ENCODE data around the gene RAB30. TPM values are rescaled to one million over a fixed set of nuclear protein-coding genes. Genes with fewer than 3 reads are reported as not detected.

RAB30 gene
- total and polyA plus RNA-seq, 2 experiments from 2014 or later: 2.5 to 10.2 TPM

DNA sequence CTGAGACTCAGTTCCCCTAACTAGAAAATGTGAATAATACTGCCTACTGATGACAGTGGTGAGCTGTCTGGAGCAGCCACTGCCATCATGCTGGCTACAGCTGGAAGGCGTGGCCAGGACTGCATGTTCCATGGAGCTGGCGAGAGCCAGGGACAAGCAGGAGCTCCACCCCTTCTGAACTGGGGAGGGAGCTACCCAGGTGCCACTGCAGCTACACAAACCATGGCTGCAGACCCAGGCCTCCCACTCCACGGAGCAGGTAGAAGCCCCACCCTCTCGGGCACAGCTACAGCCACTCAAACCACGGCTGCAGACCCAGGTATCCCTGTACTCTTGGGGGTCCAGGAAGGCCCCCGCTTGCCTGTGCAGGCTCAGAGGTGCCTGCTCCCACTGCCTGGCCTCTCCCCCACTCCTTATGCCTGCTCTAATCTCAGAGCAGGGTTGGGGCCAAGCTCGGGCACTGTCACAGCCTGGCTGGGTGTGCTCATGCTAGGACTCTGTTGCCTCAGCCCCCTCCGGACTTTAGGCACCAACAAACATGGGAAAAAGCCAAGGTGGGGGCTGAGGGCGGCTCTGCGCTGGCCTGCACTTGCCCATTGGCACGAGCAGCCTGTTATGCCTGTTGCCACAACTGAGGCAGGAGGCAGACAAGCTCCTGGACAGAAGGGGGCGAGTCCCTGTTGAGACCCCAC, 51.7 kb downstream of the RAB30 start:
- no peaks in the 10 kb centered on the region for H3K36me3 ChIP-seq (replicated peaks; ENCODE audit: insufficient read depth, low read depth)
- H3K9me2 ChIP-seq (replicated peaks; ENCODE audit: insufficient read depth): no peaks in the 10 kb centered on the region
- no peak overlapping the region for H3K4me2 ChIP-seq
- TF ChIP-seq EZH2 (IDR thresholded peaks at IDR 0.05; ENCODE audit: borderline replicate concordance): no peak
- TF ChIP-seq CTCF (IDR thresholded peaks at IDR 0.05; ENCODE audit: poor library complexity): no peak
- TF ChIP-seq EZH2phosphoT487 (IDR thresholded peaks at IDR 0.05; ENCODE audit: low read depth, severe bottlenecking, unreplicated experiment): no peak
- H4K20me1 ChIP-seq (ENCODE audit: insufficient read depth, poor library complexity, severe bottlenecking): no peaks in the 10 kb centered on the region
- 93% methylated on average over 12 of the region's 12 CpGs for WGBS (ENCODE audit: low lambda C conversion rate, missing lambda C conversion rate)
- H3K9me3 ChIP-seq (ENCODE audit: low read depth): no peaks in the 10 kb centered on the region
- H3K27me3 ChIP-seq: no peaks in the 10 kb centered on the region
- H3K4me3 ChIP-seq: no peak overlapping the region
- no peak overlapping the region for H3K27ac ChIP-seq
- H2AFZ ChIP-seq: no peak overlapping the region
- H3K4me1 ChIP-seq (ENCODE audit: insufficient read depth): peaks cover 11% of the 10 kb centered on the region
- no peaks in the 10 kb centered on the region for H3K79me2 ChIP-seq
- DNase-seq (ENCODE audit: low spot score): no peak

DNA sequence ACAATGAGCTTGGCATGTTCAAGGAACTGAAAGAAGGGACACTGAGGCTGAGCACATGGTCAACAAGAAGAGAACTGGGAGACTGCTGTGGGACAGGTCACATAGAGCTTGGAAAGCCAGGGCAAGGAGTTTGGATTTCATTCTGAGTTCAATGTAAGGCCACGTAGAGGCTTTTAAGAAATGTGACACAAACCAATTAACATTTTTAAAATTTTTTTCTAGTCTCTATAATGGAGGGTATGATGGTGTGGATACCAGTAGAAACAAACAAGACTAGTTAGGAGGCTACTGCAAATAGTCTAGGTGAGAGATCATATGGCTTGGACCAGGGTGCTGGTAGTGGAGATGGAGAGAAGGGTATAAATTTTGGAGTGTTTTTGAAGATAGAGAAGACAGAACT, 56.7 kb downstream of the RAB30 start:
- no peaks in the 10 kb centered on the region for H3K4me1 ChIP-seq (ENCODE audit: insufficient read depth)
- TF ChIP-seq EZH2 (IDR thresholded peaks at IDR 0.05; ENCODE audit: borderline replicate concordance): no peak
- TF ChIP-seq CTCF (IDR thresholded peaks at IDR 0.05; ENCODE audit: poor library complexity): no peak
- no peak for TF ChIP-seq EZH2phosphoT487 (IDR thresholded peaks at IDR 0.05; ENCODE audit: low read depth, severe bottlenecking, unreplicated experiment)
- no peak overlapping the region for H2AFZ ChIP-seq
- no peaks in the 10 kb centered on the region for H3K27me3 ChIP-seq
- H3K27ac ChIP-seq: no peak overlapping the region
- no peaks in the 10 kb centered on the region for H3K9me3 ChIP-seq (ENCODE audit: low read depth)
- H3K4me2 ChIP-seq: no peak overlapping the region
- WGBS (ENCODE audit: low lambda C conversion rate, missing lambda C conversion rate): 90% methylated on average over 1 of the region's 1 CpG
- no peaks in the 10 kb centered on the region for H3K36me3 ChIP-seq (replicated peaks; ENCODE audit: insufficient read depth, low read depth)
- H3K79me2 ChIP-seq: no peaks in the 10 kb centered on the region
- no peak for DNase-seq (ENCODE audit: low spot score)
- H3K4me3 ChIP-seq: no peak overlapping the region
- H4K20me1 ChIP-seq (ENCODE audit: insufficient read depth, poor library complexity, severe bottlenecking): no peaks in the 10 kb centered on the region
- H3K9me2 ChIP-seq (replicated peaks; ENCODE audit: insufficient read depth): no peaks in the 10 kb centered on the region

DNA sequence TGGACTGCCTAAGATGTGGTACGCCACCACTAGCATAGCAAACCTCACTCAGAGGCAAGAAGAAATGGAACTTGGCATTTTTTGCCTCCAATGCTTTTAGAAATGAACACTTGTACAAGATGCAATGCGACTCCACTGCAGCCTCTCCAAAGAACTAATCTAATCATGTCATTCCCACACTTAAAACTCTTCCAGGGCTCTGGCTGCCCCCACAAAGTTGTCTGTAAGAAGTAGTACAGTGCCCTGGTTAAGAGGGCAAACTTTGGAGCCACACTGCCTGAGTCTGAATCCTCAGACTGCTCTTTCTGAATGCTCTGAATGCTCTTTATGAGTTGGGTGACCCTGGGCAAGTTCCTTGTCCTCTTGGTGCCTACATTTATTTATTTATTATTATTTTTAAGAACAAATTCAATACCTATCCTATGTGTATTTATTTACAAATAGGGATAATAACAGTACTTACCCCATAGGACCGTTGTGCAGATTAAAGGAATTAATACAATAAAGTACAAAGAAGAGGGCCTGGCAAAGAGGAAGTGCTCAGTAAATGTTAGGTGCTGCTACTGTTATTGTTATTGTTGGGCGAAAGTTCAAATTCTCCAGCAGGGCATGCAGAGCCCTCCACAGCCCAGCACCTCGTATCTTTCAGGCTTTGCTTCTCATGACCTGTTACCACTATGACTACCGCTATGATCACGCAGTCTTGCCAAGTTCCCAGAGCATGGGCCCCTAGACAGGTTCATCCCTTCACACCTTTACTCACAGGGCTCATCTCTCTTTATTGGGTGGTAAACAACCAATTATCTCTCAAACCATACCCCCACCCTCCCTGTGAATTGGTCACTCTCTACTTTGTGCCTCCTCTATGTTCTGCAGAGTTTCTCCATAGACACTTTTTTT, 59.3 kb downstream of the RAB30 start:
- TF ChIP-seq EZH2phosphoT487 (IDR thresholded peaks at IDR 0.05; ENCODE audit: low read depth, severe bottlenecking, unreplicated experiment) (no peak), CTCF (IDR thresholded peaks at IDR 0.05; ENCODE audit: poor library complexity) (no peak), EZH2 (IDR thresholded peaks at IDR 0.05; ENCODE audit: borderline replicate concordance) (no peak)
- DNase-seq (ENCODE audit: low spot score): no peak
- Histone ChIP-seq H3K36me3 (replicated peaks; ENCODE audit: insufficient read depth, low read depth) (no peaks in the 10 kb centered on the region), H3K79me2 (no peaks in the 10 kb centered on the region), H4K20me1 (ENCODE audit: insufficient read depth, poor library complexity, severe bottlenecking) (no peaks in the 10 kb centered on the region), H3K4me2 (no peak overlapping the region), H3K4me3 (no peak overlapping the region), H3K9me3 (ENCODE audit: low read depth) (no peaks in the 10 kb centered on the region), H2AFZ (no peak overlapping the region), H3K4me1 (ENCODE audit: insufficient read depth) (peaks cover 12% of the 10 kb centered on the region), H3K27me3 (no peaks in the 10 kb centered on the region), H3K27ac (no peak overlapping the region), H3K9me2 (replicated peaks; ENCODE audit: insufficient read depth) (no peaks in the 10 kb centered on the region)
- WGBS (ENCODE audit: low lambda C conversion rate, missing lambda C conversion rate): 86% methylated on average over 7 of the region's 7 CpGs

All from hepatocyte (in vitro differentiated cells).